Stimulated activated CD8-positive, alpha-beta memory T cell treated with anti-CD3 and anti-CD28 coated beads, Interleukin-12 subunit alpha, Interleukin-12 subunit beta, amount 100 ng/mL, for 24 hours (primary cell): ENCODE measurements around the gene YOD1.

ENCODE experiments used
- DNase-seq: peaks from one replicate; pipeline ENCODE4 v3.0.0-alpha.2; 2020; ENCODE audit errors: extremely low read depth

YOD1 gene

DNA sequence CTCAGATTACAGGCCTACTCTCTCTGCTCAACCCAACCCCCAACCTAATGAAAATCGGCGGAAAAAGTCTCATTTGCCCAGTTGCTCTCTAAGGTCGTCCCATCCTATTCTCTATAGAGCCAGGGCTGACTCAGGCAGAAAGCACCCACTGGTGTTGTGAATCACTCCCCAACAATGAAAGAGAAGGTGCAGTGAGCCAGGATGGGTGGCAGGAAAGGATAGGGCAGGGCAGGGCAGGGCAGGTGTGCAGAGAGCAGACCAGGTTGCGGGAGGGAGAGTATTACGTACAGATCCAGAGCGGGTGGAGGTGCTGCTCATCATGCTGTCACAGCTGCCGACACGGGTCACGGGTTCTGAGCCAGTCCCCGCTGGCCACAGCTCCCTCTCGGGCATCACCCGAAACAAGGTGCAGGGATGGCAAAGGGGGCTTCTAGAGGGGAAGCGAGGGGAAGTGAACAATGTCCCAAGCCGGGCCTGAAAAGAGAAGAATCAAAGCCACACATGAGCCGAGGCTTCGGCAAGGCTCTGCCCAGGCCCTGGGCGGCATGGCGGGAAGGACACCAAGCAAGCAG lies 23.7 kb downstream of the YOD1 start:
- no peak for DNase-seq

DNA sequence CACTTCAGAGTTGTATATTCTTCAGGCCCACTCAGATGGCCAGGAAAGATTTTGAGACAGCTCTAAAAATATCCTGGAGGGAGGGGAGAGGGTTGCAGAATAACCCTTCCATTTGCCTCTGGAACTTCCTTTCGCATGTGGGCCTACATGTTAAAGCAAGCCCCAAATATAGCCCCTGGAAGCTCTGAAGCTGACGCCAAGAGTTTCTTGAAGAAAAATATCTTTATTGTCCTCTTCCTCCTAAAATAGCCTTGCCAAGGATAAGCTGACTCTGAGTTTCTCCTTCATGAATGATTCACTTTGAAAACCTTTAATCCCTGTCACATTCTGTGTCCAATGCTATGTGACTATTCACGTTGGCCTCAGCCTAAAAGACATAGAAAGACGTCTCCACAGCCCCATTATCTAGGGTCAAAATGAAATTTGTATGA lies 24.9 kb downstream of the YOD1 start:
- DNase-seq, result no peak

- DNase-seq, result no peak
Measured at GRCh38 chr1:207025146-207025880, 25.7 kb downstream of the YOD1 start.

- DNase-seq, result no peak
Measured at GRCh38 chr1:207024202-207025145, 26.5 kb downstream of the YOD1 start.

DNA sequence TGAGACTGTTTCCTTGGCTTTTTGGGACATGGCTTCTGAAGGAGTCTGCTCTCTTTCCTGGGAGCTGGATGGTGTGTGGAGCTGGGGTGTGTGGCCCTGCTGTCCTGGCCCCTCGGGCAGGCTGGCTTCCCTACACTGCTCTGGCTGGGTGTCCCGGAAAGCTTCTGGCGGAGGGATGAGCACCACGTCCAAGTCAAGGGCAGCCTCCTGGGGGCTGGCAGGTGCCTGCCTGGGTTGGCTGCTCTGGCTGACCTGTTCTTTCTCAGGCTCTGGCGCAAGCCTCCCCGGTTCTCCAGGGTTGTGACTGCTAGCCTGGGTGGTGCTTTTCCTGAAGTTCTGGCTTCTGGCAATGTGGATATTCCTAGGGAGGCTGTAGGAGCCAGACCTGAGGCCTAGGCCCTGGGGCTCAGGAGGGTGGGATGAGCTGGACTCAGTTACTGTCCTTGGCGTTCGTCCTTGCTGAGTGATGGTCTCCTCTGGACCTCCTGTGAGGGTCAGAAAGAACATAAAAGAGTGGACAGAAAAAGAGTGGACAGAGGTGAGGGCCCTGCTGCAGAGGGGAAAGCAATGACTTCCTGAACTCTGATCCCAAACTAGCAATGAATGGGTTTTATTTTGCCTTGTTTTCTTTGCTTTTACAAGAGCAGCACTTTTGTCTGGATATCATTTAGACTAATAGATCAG lies 27.9 kb downstream of the YOD1 start:
- no peak for DNase-seq

GRCh38 chr1:207021876-207022596 lies 29.0 kb downstream of the YOD1 start:
- no peak for DNase-seq

DNA sequence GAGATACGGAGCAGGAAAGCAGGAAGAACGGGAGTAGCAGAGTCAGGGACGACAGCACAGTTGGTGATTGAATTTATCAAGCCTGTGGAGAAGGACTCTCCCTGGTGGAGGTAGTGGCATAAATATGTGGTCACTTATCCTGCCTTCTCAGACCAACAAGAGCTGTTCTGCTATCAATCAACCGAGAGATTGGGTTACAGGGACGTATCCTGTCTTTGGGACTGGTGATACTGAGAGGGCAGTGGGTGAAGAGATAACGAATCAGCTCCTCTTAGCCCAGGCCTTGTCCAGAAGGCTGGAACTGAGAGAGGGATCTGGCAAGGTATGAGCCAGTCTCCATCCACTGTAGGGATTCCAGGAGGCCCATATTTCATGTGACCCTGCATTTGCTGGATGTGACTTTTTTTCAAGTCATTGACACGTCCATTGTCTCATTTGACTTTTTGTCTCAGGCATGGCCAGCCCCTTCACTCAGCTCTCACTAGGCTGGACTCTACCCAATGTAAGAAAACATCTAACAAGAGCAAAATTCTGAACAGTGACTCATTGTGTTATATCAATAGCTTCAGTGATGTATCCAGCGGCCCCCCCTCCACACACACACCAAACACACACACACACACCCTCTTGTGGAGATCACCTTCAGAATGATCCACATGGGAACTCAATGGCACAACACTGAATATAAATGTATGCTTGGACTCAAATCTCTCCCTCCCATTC lies 29.7 kb downstream of the YOD1 start:
- DNase-seq, result no peak

DNA sequence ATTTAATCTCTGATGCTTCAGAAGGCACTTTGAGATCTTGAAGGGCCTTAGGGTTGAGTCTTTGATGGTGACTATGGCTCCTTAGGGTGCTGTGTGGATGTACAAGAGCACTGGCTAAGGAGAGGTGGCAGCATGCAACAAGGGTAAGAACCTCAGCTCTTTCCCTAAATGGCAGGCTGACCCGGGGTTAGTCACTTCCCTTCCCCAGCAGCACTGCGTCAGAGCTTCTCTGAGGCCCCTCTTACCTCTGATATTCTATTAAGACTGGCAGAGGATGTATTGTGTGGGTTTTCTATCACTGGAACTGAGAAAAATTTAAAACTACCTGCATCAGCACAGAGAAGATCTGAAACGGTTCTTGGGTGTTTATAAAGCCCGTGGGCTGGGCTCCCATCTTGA lies 30.3 kb downstream of the YOD1 start:
- no peak for DNase-seq

DNA sequence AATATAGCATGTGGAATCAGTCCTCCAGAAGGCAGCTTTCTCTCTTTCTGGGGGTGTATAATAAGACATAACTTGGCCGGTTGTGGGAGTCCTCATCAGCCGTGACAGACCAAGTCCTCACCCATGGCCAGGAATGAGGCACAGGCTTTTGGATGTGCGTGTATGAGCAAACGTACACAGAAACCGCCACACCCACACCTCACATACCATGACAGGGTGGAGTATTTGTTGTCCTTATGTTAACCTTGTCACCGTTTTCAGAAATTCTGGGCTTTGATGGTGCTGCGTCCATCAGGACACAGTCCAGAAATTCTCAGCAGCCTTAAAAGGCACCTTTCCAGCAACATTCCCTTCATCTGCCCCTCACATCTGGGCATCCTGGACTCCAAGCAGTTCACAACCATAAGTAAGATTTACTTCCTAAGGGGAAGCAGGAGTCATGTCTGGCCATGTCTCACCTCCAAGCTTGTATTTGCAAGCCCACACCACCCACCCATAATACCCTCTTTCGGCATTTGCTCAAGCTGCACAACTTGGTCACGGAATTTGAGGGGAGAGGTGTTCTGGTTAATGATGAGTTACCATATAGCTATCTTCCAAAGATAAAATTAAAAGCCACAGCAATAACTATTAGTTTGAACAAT lies 30.8 kb downstream of the YOD1 start:
- DNase-seq, result no peak

- DNase-seq, result no peak
Measured at GRCh38 chr1:207019661-207020060, 31.3 kb downstream of the YOD1 start.

- DNase-seq, result no peak
Measured at GRCh38 chr1:207019161-207019560, 31.8 kb downstream of the YOD1 start.

- DNase-seq, result no peak
Measured at GRCh38 chr1:207018707-207019106, 32.3 kb downstream of the YOD1 start.

DNA sequence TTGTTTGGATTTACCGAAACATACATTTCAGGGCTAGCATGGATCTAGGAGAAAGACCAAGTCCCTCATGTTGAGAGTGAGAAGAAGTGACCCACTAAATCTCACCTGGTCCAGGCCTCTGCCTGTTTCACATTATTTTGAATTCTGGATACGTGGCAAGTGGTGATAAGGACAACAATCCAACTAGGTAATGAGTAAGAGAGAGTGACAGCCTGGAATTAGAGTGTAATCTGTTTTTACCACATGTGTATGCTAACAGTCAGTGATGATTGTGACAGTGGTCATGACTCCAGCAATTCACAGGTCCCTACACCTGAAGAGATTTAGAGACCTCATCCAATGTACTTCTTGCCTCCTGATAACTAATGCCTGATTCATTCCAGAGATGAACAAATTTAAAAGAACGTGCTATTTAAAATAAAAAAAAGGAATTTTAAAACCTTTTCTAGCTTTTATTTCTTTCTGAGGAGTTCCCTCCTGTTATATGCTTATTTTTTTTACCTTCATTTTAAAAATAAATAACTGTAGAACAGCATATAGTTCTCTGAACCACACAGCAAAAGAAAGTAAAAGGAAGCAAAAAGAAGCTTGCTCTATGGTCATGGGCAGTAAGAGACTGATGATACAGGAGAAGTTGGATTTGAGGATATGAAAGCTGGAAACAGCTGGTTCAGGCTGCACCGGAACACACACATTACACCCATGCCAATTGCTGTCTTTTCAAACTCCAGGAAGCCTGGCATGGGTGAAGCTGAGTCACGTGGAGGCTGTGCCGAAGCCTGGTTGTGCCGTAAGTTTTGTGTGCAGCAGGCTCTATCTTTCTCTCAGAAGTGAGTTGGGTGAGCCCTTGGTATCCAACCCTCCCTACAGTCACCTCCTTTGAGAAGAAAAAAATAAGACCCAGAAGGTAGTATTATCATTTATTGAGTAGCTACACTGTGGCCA lies 33.1 kb downstream of the YOD1 start:
- no peak for DNase-seq

- no peak for DNase-seq
Measured at GRCh38 chr1:207015791-207016190, 35.2 kb downstream of the YOD1 start.

GRCh38 chr1:207014728-207015127 lies 36.3 kb downstream of the YOD1 start:
- no peak for DNase-seq

GRCh38 chr1:207013321-207014085 lies 37.5 kb downstream of the YOD1 start:
- no peak for DNase-seq

DNA sequence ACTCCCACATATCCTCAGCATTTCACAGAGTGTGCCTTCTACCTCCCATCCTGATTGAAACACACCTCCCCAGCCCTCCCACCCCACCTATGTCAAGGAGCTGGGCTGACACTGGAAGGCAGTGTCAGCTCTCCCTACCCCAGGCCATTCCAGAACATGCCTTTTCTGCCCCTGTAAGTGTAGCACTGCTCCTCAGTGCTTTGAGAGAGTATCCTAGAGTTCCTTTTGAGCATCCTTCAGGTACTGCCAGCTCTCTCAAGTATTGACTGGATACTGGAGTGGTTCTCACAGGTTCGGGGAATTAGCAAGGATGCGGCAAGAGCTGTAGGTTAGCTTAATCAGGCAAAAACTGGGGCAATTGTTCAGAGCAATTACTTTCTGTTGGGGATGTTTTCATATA lies 40.3 kb downstream of the YOD1 start:
- no peak for DNase-seq

DNA sequence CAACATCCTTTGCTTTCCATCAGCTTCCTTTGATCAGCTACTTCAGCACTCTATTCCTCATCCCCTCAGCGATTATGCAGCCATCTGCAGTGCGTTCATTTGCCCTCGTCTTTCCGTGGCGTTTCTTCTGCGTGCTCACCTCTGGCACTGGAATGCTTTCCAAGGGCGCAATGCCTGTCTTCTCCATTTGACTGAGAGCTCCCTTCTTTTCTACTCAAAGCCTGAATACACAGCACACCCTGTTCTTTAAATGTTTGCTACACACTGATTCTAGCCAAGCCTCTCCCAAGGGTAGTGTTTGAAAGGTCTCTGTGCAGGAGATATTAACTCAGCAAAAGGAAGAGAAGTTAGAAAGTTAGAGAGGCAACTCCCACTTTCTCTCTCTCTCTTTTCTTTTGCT lies 41.1 kb downstream of the YOD1 start:
- no peak for DNase-seq
